GM10847 (cell line): Measurements from ENCODE around the gene ILF3.

Source experiments
- POLR2A ChIP-seq: IDR thresholded peaks from 2 replicates; pipeline ENCODE4 v1.6.1; 2011; ENCODE audit not compliant: insufficient read length; ENCODE audit errors: extremely low read depth

ILF3 gene

DNA sequence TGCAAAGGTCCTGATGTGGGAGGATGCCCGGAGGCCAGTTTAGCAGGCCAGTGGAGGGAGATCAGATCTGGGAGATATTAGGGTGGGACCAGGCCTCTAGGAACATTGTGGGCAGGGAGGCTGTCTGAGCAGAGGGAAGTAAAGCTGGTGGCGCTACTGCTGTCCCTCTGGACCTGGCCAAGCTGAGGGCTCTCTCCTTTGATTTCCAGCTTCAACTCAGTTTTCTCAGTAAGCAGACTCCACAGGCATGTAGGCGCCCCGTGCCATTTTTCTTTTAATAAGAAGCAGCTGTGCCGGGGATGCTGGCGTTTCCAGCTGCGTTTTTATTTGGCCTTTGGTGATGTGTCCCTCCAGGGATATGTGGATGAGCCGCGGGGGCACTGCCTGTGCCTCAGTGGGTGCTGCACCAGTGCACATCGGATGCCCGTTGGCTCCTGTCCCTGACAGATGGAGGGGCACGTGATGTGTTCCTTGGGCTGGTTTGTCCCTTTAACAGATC is 70.5 kb downstream of the ILF3 start:
- no peak for TF ChIP-seq POLR2A

DNA sequence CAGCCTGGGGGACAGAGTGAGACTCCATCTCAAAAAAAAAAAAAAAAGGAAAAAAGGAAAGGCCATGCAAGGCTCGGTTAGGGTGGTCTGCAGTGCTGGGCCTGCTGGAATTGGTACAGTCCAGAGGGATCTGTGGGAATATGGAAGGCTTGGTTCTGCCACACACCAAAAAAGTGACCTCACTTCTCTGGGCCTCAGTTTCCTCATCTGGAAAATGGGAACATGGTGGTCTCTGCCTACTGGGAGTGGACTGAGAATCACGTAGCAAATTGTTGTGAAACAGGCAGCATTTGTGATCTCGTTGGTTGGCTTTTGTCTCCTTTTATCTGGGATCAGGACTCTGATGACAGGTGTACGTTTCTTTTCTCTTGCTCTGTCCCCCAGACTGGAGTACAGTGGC is 71.3 kb downstream of the ILF3 start:
- no peak for TF ChIP-seq POLR2A

DNA sequence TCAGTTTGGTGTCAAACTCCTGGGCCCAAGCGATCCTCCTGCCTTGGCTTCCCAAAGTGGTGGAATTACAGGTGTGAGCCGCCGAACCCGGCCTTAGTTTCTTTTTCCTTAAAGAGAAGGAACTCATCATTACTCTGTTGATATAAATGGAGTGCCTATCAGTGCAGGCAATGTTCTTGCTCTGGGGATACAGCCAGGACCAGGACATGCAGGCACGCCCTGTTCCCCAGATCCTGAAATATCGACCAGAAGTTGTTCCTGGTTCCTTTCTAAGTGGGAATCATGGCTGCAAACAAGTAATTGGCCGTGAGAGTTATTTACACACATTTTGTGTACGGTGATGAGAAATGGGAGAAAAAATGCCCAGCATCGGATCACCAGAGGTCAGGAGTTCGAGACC is 72.1 kb downstream of the ILF3 start:
- TF ChIP-seq POLR2A: no peak

DNA sequence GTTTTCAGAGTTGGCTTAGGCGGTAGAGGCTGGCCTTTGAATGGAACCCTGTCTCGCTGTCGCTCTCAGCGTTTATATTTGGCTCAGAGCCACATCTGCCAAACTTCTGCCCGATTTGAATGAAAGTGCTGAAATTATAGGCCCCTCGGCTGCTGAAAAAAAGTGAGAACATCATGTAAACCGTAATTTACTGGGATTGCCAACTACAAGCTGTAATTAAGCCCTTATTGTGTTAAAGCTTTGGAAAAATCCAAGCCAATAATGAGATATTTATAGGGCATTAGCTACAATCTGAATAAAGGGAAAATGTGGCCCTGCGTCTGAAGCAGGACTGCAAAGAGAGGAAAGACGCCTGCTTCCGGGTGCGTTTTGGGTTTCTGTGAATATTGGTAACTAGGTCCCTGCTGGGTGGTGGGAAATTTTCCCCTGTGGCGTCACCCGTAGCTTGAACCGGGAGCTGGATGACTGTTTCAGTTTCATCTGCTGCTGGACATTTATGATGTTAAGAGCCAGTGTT is 73.6 kb downstream of the ILF3 start:
- no peak for TF ChIP-seq POLR2A

DNA sequence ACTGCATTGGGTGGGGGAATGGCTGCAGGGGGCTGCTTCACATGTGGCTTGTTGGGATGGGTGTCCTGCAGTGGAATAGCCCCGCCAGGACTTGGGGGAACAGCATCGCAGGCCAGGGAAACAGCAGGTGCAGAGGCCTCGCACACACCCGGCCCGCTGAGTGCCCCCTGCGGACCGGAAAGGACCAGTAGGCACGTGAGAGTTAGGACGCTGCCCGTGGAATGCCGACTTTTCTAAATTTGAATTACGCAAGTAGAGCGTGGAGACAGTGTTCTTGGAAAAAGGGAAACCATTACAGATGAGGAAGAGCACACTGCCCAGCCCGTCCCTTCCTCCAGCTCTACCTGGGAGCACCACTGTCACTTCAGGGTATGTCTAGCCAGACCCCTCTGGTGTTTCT is 75.3 kb downstream of the ILF3 start:
- TF ChIP-seq POLR2A: no peak

DNA sequence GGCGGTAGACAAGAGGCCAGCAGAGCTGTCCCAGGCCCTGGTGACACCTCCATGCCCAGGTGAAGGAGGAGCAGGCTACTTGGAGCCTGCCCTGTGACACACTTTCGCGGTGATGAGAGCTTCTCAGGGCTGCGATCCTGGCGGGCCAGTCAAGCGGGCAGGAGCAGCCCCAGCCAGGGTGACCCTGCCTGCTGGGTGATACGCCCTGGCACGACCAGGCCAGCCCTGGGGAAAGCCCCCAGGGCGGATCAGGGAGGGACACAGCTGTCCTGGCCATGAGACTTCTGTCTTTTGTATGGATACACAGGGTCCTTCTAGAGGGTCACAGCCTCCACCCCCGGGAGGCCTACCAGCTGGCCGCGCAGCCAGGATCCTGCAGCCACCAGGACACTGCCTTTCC is 76.8 kb downstream of the ILF3 start:
- TF ChIP-seq POLR2A: no peak

DNA sequence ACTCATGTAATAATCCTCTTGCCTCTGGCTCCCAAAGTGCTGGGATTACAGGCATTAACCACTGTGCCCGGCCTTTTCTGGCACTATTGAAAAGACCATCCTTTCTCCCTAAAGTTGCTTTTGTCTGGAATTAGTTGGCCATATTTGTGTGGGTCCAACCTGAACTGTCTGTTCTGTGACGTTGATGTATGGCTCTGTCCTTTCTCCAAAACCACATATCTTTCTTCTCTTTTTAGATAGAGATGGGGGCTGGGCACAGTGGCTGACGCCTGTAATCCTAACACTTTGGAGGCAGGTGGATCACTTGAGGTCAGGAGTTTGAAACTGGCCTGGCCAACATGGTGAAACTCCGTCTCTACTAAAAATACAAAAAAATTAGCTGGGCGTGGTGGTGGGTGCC is 81.6 kb downstream of the ILF3 start:
- TF ChIP-seq POLR2A: no peak

DNA sequence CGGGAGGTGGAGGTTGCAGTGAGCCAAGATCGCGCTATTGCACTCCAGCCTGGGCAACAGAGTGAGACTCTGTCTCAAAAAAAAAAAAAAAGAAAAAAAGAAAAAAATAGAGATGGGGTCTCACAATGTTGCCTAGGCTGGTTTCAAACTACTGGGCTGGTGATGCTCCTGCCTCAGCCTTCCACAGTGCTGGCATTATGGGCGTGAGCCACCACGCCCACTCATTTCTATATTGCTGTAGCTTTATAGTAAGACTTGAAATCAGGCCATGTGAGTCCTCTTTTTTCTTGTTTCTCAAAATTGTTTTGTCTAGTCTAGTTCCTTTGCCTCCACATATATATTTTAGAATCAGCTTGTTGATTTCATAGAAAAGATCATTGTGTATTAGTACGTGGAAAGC is 82.0 kb downstream of the ILF3 start:
- no peak for TF ChIP-seq POLR2A

DNA sequence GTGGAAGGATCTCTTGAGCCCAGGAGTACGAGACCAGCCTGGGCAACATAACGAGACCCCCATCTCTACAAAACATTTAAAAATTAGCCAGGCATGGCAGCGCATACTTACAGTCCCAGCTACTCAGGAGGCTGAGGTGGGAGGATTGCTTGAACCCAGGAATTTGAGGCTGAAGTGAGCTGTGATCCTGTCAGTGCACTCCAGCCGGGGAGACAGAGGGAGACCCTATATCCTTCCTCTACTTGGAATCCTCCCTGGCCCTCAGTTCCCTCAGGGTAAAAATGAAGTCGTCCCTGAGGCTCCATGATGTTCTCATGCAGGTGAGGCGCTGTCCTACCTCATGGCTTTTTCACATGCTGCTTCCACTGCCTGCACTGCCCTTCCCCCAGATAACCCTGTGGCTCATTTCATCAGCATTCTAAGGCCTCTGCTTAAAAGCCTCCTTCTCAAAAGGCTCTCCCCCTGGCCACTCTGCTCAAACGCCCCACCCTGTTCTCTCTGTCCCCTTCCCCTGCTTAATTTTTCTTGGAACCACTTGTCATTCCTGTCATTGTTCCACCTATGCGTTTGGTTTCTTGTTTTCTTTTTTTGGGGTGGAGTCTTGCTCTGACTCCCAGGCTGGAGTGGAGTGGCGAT is 82.9 kb downstream of the ILF3 start:
- TF ChIP-seq POLR2A: no peak

DNA sequence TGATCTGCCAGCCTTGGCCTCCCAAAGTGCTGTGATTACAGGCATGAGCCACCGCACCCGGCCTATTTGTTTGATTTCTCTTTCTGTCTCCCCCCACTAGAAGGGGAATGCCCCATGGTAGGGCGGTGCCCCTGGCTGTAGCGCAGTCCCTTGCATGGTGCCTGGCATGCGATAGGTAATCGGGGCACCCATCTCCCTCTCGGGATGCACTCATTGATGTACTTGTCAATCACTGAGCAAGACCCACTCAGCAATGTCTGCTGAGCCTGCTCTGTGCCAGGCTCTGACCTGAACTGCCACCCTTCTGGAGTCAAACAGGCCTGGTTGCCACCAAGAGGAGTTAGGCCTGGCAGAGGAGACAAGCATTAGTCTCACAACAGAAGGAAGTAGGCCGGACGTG is 83.6 kb downstream of the ILF3 start:
- TF ChIP-seq POLR2A: no peak

DNA sequence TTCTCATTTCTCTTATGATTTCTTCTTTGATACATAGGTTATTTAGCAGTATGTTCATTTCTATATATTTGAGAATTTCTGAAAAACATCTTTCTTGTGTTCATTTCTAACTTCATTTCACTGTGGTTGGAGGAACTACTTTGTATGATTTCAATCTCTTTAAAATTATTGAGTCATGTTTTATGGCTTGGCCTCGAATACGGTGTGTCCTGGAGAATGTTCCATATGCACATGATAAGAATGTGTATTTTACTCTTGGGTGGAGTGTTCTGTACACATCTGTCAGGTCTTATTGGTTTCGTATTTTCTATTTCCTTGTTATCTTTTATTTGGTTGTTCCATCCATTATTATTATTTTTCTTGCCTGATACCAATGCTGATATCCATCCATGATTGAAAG is 86.7 kb downstream of the ILF3 start:
- TF ChIP-seq POLR2A: no peak
